ENCODE measurements around the gene NAALAD2.
"Not testable (repeated sequence)": the region's sequence is repeated elsewhere in the genome, so short reads cannot be mapped to it uniquely, and the experiment has no call there.

Gene NAALAD2

GRCh38 chr11:90235526-90235925 is 101.1 kb downstream of the NAALAD2 start:
- no peak overlapping the region for H2AFZ ChIP-seq (ENCODE audit: low read depth, low read length)
- H4K20me1 ChIP-seq (ENCODE audit: insufficient read depth, low read length), result no peaks in the 10 kb centered on the region
- H3K4me2 ChIP-seq (ENCODE audit: low read length), result no peak overlapping the region
- H3K36me3 ChIP-seq (replicated peaks; ENCODE audit: low read depth, low read length), result no peaks in the 10 kb centered on the region
- H3K9ac ChIP-seq (ENCODE audit: low read length), result no peak overlapping the region
- H3K4me1 ChIP-seq (ENCODE audit: low read length), result no peaks in the 10 kb centered on the region
- no peaks in the 10 kb centered on the region for H3K79me2 ChIP-seq (ENCODE audit: low read length)
- H3K27me3 ChIP-seq (ENCODE audit: low read depth, low read length), result no peaks in the 10 kb centered on the region
- TF ChIP-seq EZH2phosphoT487 (IDR thresholded peaks at IDR 0.05; ENCODE audit: low read depth), result no peak
- TF ChIP-seq CTCF (IDR thresholded peaks at IDR 0.05; ENCODE audit: low read depth, low read length), result no peak
- H3K27ac ChIP-seq (ENCODE audit: low read length), result no peak overlapping the region
- H3K4me3 ChIP-seq (ENCODE audit: low read length), result no peak overlapping the region
- H3K9me3 ChIP-seq (ENCODE audit: insufficient read depth, low read length), result no peaks in the 10 kb centered on the region

- Histone ChIP-seq H4K20me1 (ENCODE audit: insufficient read depth, low read length) (no peaks in the 10 kb centered on the region), H3K4me3 (ENCODE audit: low read length) (no peak overlapping the region), H3K9ac (ENCODE audit: low read length) (no peak overlapping the region), H3K4me2 (ENCODE audit: low read length) (no peak overlapping the region), H3K4me1 (ENCODE audit: low read length) (no peaks in the 10 kb centered on the region), H2AFZ (ENCODE audit: low read depth, low read length) (no peak overlapping the region; the same call in 1 of the 2 replicates), H3K27ac (ENCODE audit: low read length) (no peak overlapping the region), H3K36me3 (replicated peaks; ENCODE audit: low read depth, low read length) (no peaks in the 10 kb centered on the region), H3K27me3 (ENCODE audit: low read depth, low read length) (no peaks in the 10 kb centered on the region), H3K79me2 (ENCODE audit: low read length) (no peaks in the 10 kb centered on the region), H3K9me3 (ENCODE audit: insufficient read depth, low read length) (no peaks in the 10 kb centered on the region)
- TF ChIP-seq CTCF (IDR thresholded peaks at IDR 0.05; ENCODE audit: low read depth, low read length), result no peak
- TF ChIP-seq EZH2phosphoT487 (IDR thresholded peaks at IDR 0.05; ENCODE audit: low read depth), result no peak
Measured at GRCh38 chr11:90237004-90237403, 102.5 kb downstream of the NAALAD2 start.

- not testable (repeated sequence) for H2AFZ ChIP-seq (ENCODE audit: low read depth, low read length); H3K4me2 ChIP-seq (ENCODE audit: low read length); H3K9ac ChIP-seq (ENCODE audit: low read length)
Measured at GRCh38 chr11:90239967-90240636, 105.6 kb downstream of the NAALAD2 start.

GRCh38 chr11:90241414-90241813 is 107.0 kb downstream of the NAALAD2 start:
- Histone ChIP-seq H4K20me1 (ENCODE audit: insufficient read depth, low read length) (no peaks in the 10 kb centered on the region), H3K4me2 (ENCODE audit: low read length) (no peak overlapping the region), H3K9ac (ENCODE audit: low read length) (no peak overlapping the region), H3K4me3 (ENCODE audit: low read length) (no peak overlapping the region), H3K4me1 (ENCODE audit: low read length) (no peaks in the 10 kb centered on the region), H3K9me3 (ENCODE audit: insufficient read depth, low read length) (no peaks in the 10 kb centered on the region), H3K27me3 (ENCODE audit: low read depth, low read length) (no peaks in the 10 kb centered on the region), H3K27ac (ENCODE audit: low read length) (no peak overlapping the region), H3K79me2 (ENCODE audit: low read length) (no peaks in the 10 kb centered on the region), H2AFZ (ENCODE audit: low read depth, low read length) (no peak overlapping the region), H3K36me3 (replicated peaks; ENCODE audit: low read depth, low read length) (no peaks in the 10 kb centered on the region)
- TF ChIP-seq EZH2phosphoT487 (IDR thresholded peaks at IDR 0.05; ENCODE audit: low read depth) (no peak), CTCF (IDR thresholded peaks at IDR 0.05; ENCODE audit: low read depth, low read length) (no peak)

More at GRCh38 chr11:90239967-90240636, 105.6 kb downstream of the NAALAD2 start:
- H3K79me2 ChIP-seq (ENCODE audit: low read length); H3K4me1 ChIP-seq (ENCODE audit: low read length); H3K27me3 ChIP-seq (ENCODE audit: low read depth, low read length); H3K4me3 ChIP-seq (ENCODE audit: low read length); H3K36me3 ChIP-seq (replicated peaks; ENCODE audit: low read depth, low read length); H4K20me1 ChIP-seq (ENCODE audit: insufficient read depth, low read length); H3K27ac ChIP-seq (ENCODE audit: low read length); H3K9me3 ChIP-seq (ENCODE audit: insufficient read depth, low read length): not testable (repeated sequence)
